ENCODE data around the gene FGB.

Gene FGB

DNA sequence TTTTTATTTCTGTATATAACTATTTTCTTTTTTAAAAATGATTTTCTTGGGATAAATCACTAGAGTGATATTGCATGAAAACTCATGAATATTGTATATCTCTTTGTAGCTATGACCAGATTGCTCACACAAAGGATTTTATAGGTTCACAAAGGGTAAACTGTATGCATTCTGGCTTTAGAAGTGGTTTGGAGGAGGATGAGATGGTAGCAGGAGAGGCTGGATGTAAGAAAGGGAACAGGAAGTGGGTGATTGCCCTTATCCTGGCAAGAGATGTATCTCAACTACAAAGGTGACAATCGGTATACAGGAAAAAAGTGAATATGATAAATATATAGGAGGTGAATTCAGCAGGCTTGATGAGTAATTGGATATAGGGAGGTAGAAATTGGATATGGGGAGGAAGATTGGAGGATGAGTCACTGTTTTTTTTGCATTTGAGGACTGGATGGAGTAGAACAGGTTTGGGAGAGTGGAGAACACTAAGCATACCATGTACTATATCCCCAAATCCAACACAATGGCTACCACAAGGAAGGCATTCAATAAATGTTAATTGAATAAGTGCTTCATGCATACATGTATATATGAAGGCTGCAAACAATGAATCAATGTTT lies 39.7 kb downstream of the FGB start:
- TF ChIP-seq POLR2A (IDR thresholded peaks at IDR 0.05; ENCODE audit: low read depth, low read length): no peak
- no peak for TF ChIP-seq TAF1 (IDR thresholded peaks at IDR 0.05; ENCODE audit: borderline replicate concordance, low read depth, low read length)
- TF ChIP-seq POLR2AphosphoS5 (IDR thresholded peaks at IDR 0.05; ENCODE audit: low read depth, low read length): no peak
- FAIRE-seq: no peak
- no peak for DNase-seq (ENCODE audit: insufficient read length)

GRCh38 chr4:154603033-154603943 lies 40.5 kb downstream of the FGB start:
- DNase-seq (ENCODE audit: insufficient read length) (no peak), FAIRE-seq (no peak)
- TF ChIP-seq TAF1 (IDR thresholded peaks at IDR 0.05; ENCODE audit: borderline replicate concordance, low read depth, low read length): no peak
- TF ChIP-seq POLR2A (IDR thresholded peaks at IDR 0.05; ENCODE audit: low read depth, low read length): no peak
- TF ChIP-seq POLR2AphosphoS5 (IDR thresholded peaks at IDR 0.05; ENCODE audit: low read depth, low read length): no peak

DNA sequence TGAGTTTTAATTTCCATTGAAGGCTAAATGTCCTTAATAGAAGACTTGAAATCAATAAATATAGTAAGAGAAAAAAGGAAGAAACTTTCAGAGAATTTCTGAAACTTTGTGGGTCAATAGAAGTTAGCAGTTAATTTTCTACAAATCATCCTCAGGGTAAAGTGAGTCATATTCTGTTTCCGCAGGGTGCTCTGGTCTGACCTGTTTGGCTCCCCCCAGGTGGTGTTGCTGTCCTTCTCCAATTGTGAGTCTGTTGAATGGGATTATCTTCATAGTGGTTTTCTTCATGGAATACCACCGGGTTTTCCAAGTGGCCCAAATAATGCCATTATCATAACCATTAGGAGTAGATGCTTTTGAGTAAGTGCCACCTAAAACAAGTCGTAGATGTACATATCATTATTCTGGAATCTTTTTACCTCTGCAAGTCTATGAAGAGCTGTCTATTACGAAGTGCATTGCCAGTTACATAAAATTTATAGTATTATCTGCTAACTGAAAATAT lies 41.9 kb downstream of the FGB start:
- TF ChIP-seq POLR2A (IDR thresholded peaks at IDR 0.05; ENCODE audit: low read depth, low read length): no peak
- TF ChIP-seq TAF1 (IDR thresholded peaks at IDR 0.05; ENCODE audit: borderline replicate concordance, low read depth, low read length): no peak
- no peak for TF ChIP-seq POLR2AphosphoS5 (IDR thresholded peaks at IDR 0.05; ENCODE audit: low read depth, low read length)
- DNase-seq (ENCODE audit: insufficient read length): no peak
- FAIRE-seq: no peak

DNA sequence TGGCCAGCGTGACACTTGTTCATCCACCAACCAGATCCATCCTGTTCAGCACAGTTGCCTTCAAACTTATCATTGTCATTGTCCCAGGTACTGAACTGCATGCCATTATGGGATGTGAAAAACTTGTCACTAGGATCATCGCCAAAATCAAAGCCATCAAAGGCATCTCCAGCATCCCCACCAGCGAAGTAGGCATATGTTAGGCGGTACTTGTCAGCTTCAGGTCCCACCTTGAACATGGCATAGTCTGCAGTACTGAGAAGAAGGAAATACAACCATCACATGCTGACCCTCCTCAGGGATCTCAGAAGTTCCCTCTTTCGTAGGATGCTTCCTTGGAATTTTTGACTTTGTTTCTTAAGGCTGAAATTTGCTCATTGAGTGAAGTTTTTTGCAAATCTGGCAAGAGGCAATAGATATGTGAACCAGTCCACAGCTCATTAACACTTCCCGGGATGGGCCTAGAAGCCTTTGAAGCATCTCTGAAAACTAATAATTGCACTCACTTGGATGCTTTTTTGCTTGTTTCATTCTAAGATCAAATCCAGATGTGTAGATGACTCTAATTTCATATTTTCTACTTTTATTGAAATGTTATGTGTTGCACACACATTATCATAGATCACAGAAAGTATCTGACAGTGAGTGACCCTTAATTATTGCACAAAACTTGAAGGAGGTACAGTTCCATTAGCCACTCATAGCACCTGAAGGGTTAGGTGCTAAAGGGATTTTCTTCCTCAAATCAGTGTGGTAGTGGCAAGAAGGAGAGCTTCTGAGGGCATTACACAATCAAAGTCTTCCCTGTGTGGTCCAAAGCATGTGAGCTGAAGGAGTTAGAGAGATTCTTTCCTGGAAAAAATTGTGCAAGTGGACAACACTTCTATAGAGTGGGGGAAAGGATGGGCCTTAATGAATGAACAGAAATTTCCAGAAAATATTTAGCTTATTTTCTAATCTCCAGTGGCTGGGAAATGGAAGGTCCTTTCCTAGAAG lies 44.2 kb downstream of the FGB start:
- TF ChIP-seq POLR2AphosphoS5 (IDR thresholded peaks at IDR 0.05; ENCODE audit: low read depth, low read length): no peak
- no peak for TF ChIP-seq TAF1 (IDR thresholded peaks at IDR 0.05; ENCODE audit: borderline replicate concordance, low read depth, low read length)
- TF ChIP-seq POLR2A (IDR thresholded peaks at IDR 0.05; ENCODE audit: low read depth, low read length): no peak
- DNase-seq (ENCODE audit: insufficient read length) (no peak), FAIRE-seq (no peak)

DNA sequence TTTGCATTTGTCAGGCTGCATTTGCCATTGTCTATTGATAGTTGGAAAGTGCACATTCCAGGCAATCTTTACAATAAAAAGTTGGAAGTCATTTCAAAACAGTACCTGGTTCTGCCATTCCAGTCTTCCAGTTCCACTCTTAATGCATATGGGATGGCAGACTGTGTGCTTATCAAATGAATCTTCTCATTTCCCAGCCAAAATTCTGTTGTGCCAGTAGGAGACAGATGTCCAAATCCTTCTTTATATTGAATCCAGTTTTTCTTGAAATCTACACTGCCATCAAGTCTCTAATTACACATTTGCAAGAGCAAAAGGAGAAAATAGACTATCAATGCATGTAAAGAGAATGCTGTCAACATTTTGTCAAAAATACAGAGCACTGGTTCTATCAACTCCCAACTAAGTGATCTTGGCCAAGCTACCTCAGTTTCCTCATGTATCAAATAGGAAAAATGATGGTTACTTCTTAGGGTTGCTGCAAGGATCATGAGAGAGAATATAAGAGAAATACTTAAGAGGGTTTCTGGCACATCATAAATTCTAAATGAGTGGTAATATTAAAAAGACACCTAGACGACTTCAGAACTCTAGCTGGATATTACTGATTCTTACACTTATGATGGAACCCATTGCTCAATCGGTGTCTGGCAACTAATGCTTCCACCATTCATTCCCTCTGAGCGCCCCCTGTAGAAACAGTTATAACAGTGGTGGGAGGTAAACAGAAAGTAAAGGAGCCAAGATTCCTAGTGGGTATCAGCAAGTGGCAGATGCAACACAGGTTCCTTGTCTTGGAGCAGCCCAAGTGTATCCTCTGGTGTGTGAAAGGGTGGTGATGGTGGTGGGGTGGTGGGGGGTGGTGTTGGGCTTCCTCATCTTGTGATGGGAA lies 45.8 kb downstream of the FGB start:
- TF ChIP-seq TAF1 (IDR thresholded peaks at IDR 0.05; ENCODE audit: borderline replicate concordance, low read depth, low read length): no peak
- TF ChIP-seq POLR2A (IDR thresholded peaks at IDR 0.05; ENCODE audit: low read depth, low read length): no peak
- TF ChIP-seq POLR2AphosphoS5 (IDR thresholded peaks at IDR 0.05; ENCODE audit: low read depth, low read length): no peak
- no peak for DNase-seq (ENCODE audit: insufficient read length)
- no peak for FAIRE-seq

GRCh38 chr4:154609532-154609931 lies 46.7 kb downstream of the FGB start:
- DNase-seq (ENCODE audit: insufficient read length) (no peak), FAIRE-seq (no peak)
- TF ChIP-seq POLR2A (IDR thresholded peaks at IDR 0.05; ENCODE audit: low read depth, low read length): no peak

DNA sequence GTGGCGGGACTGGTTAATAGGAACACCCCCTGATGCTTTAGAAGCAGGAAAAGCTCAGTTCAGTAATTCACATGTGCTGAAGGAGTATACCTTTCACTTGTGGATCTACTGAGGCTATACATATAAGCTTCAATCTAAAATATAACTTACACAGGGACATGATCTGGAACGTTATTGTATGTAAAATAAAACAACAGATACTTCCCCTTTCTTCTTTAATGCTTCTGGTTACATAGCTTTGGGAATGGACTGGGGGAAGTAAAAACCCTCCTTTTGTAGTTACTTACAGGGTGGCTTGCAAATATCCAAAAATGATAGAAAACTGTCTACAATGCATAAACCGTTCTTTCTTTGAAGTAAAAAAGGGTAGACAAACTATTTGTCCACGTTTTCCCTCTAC lies 47.8 kb downstream of the FGB start:
- FAIRE-seq (no peak), DNase-seq (ENCODE audit: insufficient read length) (no peak)
- no peak for TF ChIP-seq POLR2A (IDR thresholded peaks at IDR 0.05; ENCODE audit: low read depth, low read length)
- no peak for TF ChIP-seq TAF1 (IDR thresholded peaks at IDR 0.05; ENCODE audit: borderline replicate concordance, low read depth, low read length)
- TF ChIP-seq POLR2AphosphoS5 (IDR thresholded peaks at IDR 0.05; ENCODE audit: low read depth, low read length): no peak

GRCh38 chr4:154611833-154612232 lies 49.0 kb downstream of the FGB start:
- no peak for FAIRE-seq
- TF ChIP-seq POLR2AphosphoS5 (IDR thresholded peaks at IDR 0.05; ENCODE audit: low read depth, low read length) (no peak), POLR2A (IDR thresholded peaks at IDR 0.05; ENCODE audit: low read depth, low read length) (no peak), TAF1 (IDR thresholded peaks at IDR 0.05; ENCODE audit: borderline replicate concordance, low read depth, low read length) (no peak)
- no peak for DNase-seq (ENCODE audit: insufficient read length)

DNA sequence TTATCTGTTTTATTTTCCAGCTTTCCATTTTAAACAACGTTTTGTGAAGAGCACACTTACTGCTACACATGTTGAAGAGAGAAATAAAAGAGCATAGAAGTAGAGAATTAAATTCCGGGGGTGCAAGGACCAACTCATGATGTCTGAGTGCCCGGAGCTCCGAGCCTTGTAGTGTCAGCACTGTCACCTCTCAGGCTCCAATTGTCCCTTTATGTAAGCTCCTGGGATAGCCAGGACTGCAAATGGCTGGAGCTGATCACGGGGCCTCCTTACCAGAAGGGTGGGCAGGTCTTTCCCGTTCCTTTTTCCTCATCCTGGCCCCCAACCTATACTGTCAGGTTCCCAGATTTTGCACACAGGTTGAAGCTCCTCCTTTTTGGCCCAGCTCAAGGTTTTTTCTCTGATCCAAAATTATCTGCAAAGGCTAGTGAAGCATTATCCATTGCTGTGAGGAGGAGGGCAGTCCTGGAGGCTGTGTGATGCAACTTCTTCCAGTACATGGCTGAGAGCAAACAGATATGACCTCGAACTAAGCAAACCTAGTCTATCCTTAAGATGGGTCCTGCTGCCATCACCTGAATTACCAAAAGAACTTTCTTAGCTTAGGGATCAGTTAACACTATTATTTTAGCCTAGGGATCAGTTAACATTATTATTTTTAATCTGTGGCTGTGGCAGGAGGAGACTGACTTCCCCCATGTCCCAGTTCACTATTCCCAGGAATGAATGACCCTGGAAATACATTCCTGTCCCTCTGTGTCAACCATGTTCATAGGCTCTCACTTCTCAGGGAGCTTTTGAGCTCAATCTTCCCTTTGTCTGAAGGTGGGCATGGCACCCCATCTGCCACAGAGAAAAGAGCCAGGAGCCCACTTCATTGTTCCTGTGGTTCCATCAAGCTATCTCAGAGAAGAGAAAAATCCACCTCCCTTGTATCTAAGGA lies 49.9 kb downstream of the FGB start, which contains the start of gene FGG:
Gene FGG (minus strand): TSS at position 185 of the 943 bp plus-strand sequence. CDS start 47 bp downstream, at position 138.
- no peak for TF ChIP-seq POLR2A (IDR thresholded peaks at IDR 0.05; ENCODE audit: low read depth, low read length)
- TF ChIP-seq TAF1 (IDR thresholded peaks at IDR 0.05; ENCODE audit: borderline replicate concordance, low read depth, low read length): no peak
- no peak for TF ChIP-seq POLR2AphosphoS5 (IDR thresholded peaks at IDR 0.05; ENCODE audit: low read depth, low read length)
- no peak for DNase-seq (ENCODE audit: insufficient read length)
- no peak for FAIRE-seq
